Putamen (tissue), 1 donor: ENCODE measurements around the gene ARID5B.

ENCODE experiments used
- DNase-seq: peaks from one replicate; pipeline ENCODE4 v3.0.0-alpha.2; 2016; ENCODE audit warnings: low spot score

The ARID5B gene

GRCh38 chr10:62077330-62078015, 176.0 kb downstream of the ARID5B start:
- DNase-seq, result no peak

- DNase-seq, result no peak
Measured at GRCh38 chr10:62079885-62080559, 178.5 kb downstream of the ARID5B start.

- no peak for DNase-seq
Measured at GRCh38 chr10:62080905-62081304, 179.4 kb downstream of the ARID5B start.

- no peak for DNase-seq
Measured at GRCh38 chr10:62081341-62082270, 180.1 kb downstream of the ARID5B start.

GRCh38 chr10:62082271-62082656, 180.8 kb downstream of the ARID5B start:
- no peak for DNase-seq

- no peak for DNase-seq
Measured at GRCh38 chr10:62082729-62083411, 181.4 kb downstream of the ARID5B start.

GRCh38 chr10:62083412-62084267, 182.1 kb downstream of the ARID5B start:
- no peak for DNase-seq

- no peak for DNase-seq
Measured at GRCh38 chr10:62084451-62084850, 183.0 kb downstream of the ARID5B start.

- no peak for DNase-seq
Measured at GRCh38 chr10:62085404-62085803, 183.9 kb downstream of the ARID5B start.

- no peak for DNase-seq
Measured at GRCh38 chr10:62085821-62086220, 184.3 kb downstream of the ARID5B start.

- no peak for DNase-seq
Measured at GRCh38 chr10:62087329-62087728, 185.8 kb downstream of the ARID5B start.

- no peak for DNase-seq
Measured at GRCh38 chr10:62088786-62089185, 187.3 kb downstream of the ARID5B start.

GRCh38 chr10:62092301-62093030, 191.0 kb downstream of the ARID5B start:
- no peak for DNase-seq

- no peak for DNase-seq
Measured at GRCh38 chr10:62093863-62094291, 192.4 kb downstream of the ARID5B start.

GRCh38 chr10:62095181-62096122, 194.0 kb downstream of the ARID5B start:
- peak; percentile 86 for DNase-seq

GRCh38 chr10:62096256-62096933, 194.9 kb downstream of the ARID5B start:
- no peak for DNase-seq

- no peak for DNase-seq
Measured at GRCh38 chr10:62098278-62099121, 197.0 kb downstream of the ARID5B start.

- no peak for DNase-seq
Measured at GRCh38 chr10:62099299-62099698, 197.8 kb downstream of the ARID5B start.
